Ascending aorta (tissue), 2 donors: ENCODE measurements around the gene RASGEF1C. TPM values are rescaled to one million over a fixed set of nuclear protein-coding genes. Genes with fewer than 3 reads are reported as not detected.

Experiments used
- DNase-seq, 2 donors: peaks; one replicate each; pipeline ENCODE4 v3.0.0-alpha.2; 2019; ENCODE audit warnings: low spot score in 2 of 2
- H3K27ac ChIP-seq, 2 donors: fragments of 200-600 bp; sonication (generic); one replicate each; pipeline ENCODE4 v1.5.1; 2016 to 2017; ENCODE audit warnings: mild to moderate bottlenecking in 1 of 2
- H3K27me3 ChIP-seq: fragments of 200-600 bp; sonication (generic); one replicate; pipeline ENCODE4 v1.5.1; 2017
- H3K36me3 ChIP-seq, 2 donors: fragments of 200-600 bp; sonication (generic); one replicate each; pipeline ENCODE4 v1.5.1; 2016
- H3K4me1 ChIP-seq, 2 donors: fragments of 200-600 bp; sonication (generic); one replicate each; pipeline ENCODE4 v1.5.1; 2016 to 2017; ENCODE audit warnings: mild to moderate bottlenecking in 1 of 2
- H3K4me3 ChIP-seq, 2 donors: fragments of 200-600 bp; sonication (generic); one replicate each; pipeline ENCODE4 v1.5.1; 2016 to 2017; ENCODE audit warnings: mild to moderate bottlenecking in 1 of 2
- H3K9me3 ChIP-seq, 2 donors: fragments of 200-600 bp; sonication (generic); one replicate each; pipeline ENCODE4 v1.5.1; 2016
- intact Hi-C: fragments of 100-400 bp; cut with DNase I; formaldehyde crosslinking; loops from one replicate; pipeline ENCODE4 v1.15.1; 2023
- total RNA-seq: library from RNA; depleted of rRNA; stranded (reverse); fragments of >200 nt; gene quantifications from one replicate; pipeline ENCODE4 v1.1.0, GENCODE V29; 2016
- TF ChIP-seq, protein P1 (sequence below), 3 experiments: fragments of 200-600 bp in 2 of 3; fragments of 450-650 bp in 1 of 3; sonication (generic) in 2 of 3; IDR thresholded peaks; one replicate each; pipeline ENCODE4 v1.5.1; 2016 to 2019; ENCODE audit warnings: antibody characterized with exemption in 3 of 3, mild to moderate bottlenecking in 1 of 3, moderate library complexity in 1 of 3

RASGEF1C gene
- total RNA-seq, 1 donor from 2014 or later, result not detected

- H3K4me3 ChIP-seq, result no peak overlapping the region
- H3K27me3 ChIP-seq, result no peaks in the 10 kb centered on the region
- DNase-seq, result peak in 1 of 2 donors; percentile 40
- no peaks in the 10 kb centered on the region for H3K9me3 ChIP-seq
- intact Hi-C loops, result no loop called here
- no peaks in the 10 kb centered on the region for H3K36me3 ChIP-seq
- no peak overlapping the region for H3K27ac ChIP-seq
- no peaks in the 10 kb centered on the region for H3K4me1 ChIP-seq
- TF ChIP-seq, protein P1, sequence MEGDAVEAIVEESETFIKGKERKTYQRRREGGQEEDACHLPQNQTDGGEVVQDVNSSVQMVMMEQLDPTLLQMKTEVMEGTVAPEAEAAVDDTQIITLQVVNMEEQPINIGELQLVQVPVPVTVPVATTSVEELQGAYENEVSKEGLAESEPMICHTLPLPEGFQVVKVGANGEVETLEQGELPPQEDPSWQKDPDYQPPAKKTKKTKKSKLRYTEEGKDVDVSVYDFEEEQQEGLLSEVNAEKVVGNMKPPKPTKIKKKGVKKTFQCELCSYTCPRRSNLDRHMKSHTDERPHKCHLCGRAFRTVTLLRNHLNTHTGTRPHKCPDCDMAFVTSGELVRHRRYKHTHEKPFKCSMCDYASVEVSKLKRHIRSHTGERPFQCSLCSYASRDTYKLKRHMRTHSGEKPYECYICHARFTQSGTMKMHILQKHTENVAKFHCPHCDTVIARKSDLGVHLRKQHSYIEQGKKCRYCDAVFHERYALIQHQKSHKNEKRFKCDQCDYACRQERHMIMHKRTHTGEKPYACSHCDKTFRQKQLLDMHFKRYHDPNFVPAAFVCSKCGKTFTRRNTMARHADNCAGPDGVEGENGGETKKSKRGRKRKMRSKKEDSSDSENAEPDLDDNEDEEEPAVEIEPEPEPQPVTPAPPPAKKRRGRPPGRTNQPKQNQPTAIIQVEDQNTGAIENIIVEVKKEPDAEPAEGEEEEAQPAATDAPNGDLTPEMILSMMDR (IDR thresholded peaks at IDR 0.05), result no peak
Measured at GRCh38 chr5:180116077-180116999, 92.7 kb downstream of the RASGEF1C start.

DNA sequence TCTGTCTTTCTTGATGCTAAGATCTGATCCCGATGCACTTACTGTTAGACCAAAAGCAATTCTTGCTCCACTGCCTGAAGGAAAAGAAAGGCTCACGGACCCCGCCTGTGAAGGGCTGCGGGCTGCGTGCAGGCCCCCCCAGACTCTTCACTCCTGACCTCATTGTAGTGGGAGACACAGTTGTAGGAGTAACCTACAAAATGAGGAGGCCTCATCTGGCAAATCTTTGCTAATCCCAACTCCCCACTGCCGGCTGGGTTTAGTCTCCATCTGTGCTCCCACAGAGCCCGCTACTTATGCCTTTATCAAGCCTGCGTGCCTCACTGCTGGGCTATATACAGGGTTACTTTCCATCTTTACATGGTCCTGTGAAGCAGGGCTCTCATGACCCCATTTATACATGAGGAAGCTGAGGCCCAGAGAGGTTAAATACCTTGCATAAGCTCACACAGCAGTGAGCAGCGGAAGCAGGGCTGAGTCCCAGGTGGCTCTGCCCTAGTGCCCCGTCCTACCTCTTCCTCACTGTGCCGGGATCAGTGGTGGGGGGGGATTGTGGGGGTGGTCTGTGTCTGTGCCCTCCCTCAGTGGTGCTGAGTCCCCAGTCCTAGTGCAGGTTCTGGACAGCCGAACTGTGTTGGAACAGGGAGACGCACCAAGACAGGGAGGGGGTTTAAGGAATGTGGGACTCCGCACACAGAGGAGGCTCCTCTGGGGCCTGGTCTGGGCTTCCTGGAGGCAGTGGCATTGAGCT is 93.5 kb downstream of the RASGEF1C start:
- Histone ChIP-seq H3K9me3 (no peaks in the 10 kb centered on the region), H3K4me1 (no peaks in the 10 kb centered on the region), H3K27me3 (no peaks in the 10 kb centered on the region), H3K4me3 (no peak overlapping the region), H3K27ac (no peak overlapping the region), H3K36me3 (no peaks in the 10 kb centered on the region)
- intact Hi-C loops, result no loop called here
- DNase-seq, result peak in 1 of 2 donors; percentile 28
- TF ChIP-seq, protein P1 (IDR thresholded peaks at IDR 0.05), result no peak

DNA sequence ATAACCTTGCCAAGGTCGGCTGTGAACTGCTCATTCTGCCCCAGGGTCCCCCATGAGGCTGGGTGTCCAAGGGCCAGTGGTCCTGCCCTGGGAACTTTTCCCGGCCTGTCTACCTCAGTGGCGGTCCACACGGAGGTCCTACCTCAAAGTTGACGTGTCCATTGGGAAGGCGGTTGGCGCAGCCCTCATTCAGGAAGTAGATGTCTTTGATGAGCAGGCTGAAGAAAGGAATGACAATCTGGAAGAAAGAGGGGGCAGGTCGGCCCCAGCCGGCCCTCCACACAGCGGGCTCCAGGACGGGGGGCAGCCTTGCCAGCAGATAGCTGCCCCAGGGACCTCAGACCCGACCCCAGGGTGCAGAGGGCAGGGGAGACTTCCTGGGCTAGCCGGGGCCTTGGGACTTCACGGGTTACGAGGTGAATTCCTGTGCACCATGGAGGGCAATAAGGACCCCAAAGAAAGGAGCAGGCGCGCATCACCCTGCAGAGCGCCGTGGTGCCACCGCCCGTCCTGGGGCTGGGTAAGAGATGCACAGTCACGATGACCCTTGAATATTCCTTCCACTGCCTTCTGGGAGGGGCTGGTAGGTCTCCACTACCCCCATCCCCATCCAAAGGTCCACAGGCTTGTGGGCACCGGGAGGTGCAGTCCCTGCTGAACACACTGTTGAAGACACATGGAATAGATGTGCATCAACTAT is 94.6 kb downstream of the RASGEF1C start:
- Histone ChIP-seq H3K9me3 (no peaks in the 10 kb centered on the region), H3K4me1 (no peaks in the 10 kb centered on the region), H3K27ac (no peak overlapping the region), H3K4me3 (no peak overlapping the region), H3K36me3 (no peaks in the 10 kb centered on the region), H3K27me3 (no peaks in the 10 kb centered on the region)
- TF ChIP-seq, protein P1 (IDR thresholded peaks at IDR 0.05), result no peak
- DNase-seq, result peak in 1 of 2 donors; percentile 22
- intact Hi-C loops, result no loop called here

GRCh38 chr5:180113660-180114303 is 95.2 kb downstream of the RASGEF1C start:
- Histone ChIP-seq H3K27me3 (no peaks in the 10 kb centered on the region), H3K4me3 (no peak overlapping the region), H3K27ac (no peak overlapping the region), H3K4me1 (no peaks in the 10 kb centered on the region), H3K36me3 (no peaks in the 10 kb centered on the region), H3K9me3 (no peaks in the 10 kb centered on the region)
- DNase-seq, result peak in 1 of 2 donors; percentile 34
- TF ChIP-seq, protein P1 (IDR thresholded peaks at IDR 0.05), result no peak
- intact Hi-C loops, result no loop called here
